ENCODE results near the gene NFYA.

NFYA gene

DNA sequence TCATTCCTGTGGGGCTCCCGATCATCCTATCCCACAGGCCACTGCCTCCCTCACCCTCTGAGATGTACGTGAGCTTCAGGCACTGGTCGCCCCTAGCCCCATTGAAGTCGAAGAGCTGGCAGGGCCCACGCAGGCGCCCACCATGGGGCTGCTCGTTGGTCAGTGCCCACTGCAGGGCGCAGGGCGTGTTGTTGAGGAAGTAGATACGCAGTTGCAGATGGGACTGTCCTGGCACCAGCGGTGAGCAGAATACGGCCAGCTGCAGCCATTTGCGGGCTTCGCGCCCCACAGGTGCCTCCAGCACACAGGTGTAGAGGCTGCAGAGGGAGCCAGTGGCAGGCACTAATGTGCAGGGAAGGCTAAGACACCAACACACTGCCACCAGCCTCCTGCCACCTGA, 39.9 kb upstream of the NFYA start:
- in situ Hi-C loops (cut with HindIII; ENCODE audit: low sequenced_read_pairs) = no loop called here
- no peak for DNase-seq (ENCODE audit: low read depth, low spot score)
- no peak overlapping the region for H3K4me3 ChIP-seq (ENCODE audit: low read depth, low read length)
- TF ChIP-seq, protein P1, sequence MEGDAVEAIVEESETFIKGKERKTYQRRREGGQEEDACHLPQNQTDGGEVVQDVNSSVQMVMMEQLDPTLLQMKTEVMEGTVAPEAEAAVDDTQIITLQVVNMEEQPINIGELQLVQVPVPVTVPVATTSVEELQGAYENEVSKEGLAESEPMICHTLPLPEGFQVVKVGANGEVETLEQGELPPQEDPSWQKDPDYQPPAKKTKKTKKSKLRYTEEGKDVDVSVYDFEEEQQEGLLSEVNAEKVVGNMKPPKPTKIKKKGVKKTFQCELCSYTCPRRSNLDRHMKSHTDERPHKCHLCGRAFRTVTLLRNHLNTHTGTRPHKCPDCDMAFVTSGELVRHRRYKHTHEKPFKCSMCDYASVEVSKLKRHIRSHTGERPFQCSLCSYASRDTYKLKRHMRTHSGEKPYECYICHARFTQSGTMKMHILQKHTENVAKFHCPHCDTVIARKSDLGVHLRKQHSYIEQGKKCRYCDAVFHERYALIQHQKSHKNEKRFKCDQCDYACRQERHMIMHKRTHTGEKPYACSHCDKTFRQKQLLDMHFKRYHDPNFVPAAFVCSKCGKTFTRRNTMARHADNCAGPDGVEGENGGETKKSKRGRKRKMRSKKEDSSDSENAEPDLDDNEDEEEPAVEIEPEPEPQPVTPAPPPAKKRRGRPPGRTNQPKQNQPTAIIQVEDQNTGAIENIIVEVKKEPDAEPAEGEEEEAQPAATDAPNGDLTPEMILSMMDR (IDR thresholded peaks at IDR 0.05; ENCODE audit: low read depth, low read length) = no peak

DNA sequence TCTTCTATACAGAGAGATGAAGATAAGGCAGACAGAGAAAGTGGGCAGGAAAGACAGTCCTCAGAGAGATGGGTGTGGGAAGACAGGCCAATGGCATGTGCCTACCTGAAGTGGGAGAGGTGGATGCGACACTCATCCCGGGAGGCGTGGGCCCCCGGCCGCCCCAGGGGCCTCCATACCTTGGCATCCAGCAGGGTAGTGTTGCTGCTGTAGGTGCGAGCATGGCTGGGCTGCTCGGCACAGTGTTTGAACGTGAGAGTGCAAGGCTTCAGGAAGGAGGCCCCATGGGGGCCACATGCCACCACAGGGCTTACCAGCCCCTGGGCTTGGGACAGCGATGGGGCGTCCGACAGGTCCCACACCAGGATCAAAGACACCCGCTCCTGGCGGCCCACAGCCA, 39.0 kb upstream of the NFYA start:
- in situ Hi-C loops (cut with HindIII; ENCODE audit: low sequenced_read_pairs) = no loop called here
- TF ChIP-seq, protein P1 (IDR thresholded peaks at IDR 0.05; ENCODE audit: low read depth, low read length) = no peak
- H3K4me3 ChIP-seq (ENCODE audit: low read depth, low read length) = no peak overlapping the region
- DNase-seq (ENCODE audit: low read depth, low spot score) = no peak

DNA sequence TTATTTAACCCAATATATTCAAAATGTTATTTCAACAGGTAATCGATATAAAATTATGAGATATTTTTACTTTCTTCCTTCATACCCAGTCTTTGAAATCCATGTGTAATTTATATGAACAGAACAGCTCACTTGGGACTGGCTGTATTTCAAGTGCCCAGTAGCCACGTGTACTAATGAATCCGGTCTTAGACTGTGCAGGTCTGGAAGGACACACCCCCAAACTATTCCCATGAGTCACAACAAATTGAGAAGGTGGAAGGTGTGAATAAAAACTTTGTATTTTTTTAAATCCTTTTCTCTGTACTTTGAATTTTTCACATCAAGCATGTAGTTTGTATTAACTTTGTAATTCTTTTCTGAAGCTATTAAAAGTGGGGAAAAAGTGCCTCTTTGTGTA, 36.6 kb upstream of the NFYA start:
- TF ChIP-seq, protein P1 (IDR thresholded peaks at IDR 0.05; ENCODE audit: low read depth, low read length) = no peak
- no peak overlapping the region for H3K4me3 ChIP-seq (ENCODE audit: low read depth, low read length)
- no peak for DNase-seq (ENCODE audit: low read depth, low spot score)
- in situ Hi-C loops (cut with HindIII; ENCODE audit: low sequenced_read_pairs) = no loop called here

GRCh38 chr6:41036601-41037000, 36.2 kb upstream of the NFYA start:
- TF ChIP-seq, protein P1 (IDR thresholded peaks at IDR 0.05; ENCODE audit: low read depth, low read length) = no peak
- DNase-seq (ENCODE audit: low read depth, low spot score) = no peak
- no peak overlapping the region for H3K4me3 ChIP-seq (ENCODE audit: low read depth, low read length)
- in situ Hi-C loops (cut with HindIII; ENCODE audit: low sequenced_read_pairs) = no loop called here

GRCh38 chr6:41037107-41037900, 35.5 kb upstream of the NFYA start:
- DNase-seq (ENCODE audit: low read depth, low spot score) = no peak
- TF ChIP-seq, protein P1 (IDR thresholded peaks at IDR 0.05; ENCODE audit: low read depth, low read length) = no peak
- no peak overlapping the region for H3K4me3 ChIP-seq (ENCODE audit: low read depth, low read length)
- in situ Hi-C loops (cut with HindIII; ENCODE audit: low sequenced_read_pairs) = no loop called here

DNA sequence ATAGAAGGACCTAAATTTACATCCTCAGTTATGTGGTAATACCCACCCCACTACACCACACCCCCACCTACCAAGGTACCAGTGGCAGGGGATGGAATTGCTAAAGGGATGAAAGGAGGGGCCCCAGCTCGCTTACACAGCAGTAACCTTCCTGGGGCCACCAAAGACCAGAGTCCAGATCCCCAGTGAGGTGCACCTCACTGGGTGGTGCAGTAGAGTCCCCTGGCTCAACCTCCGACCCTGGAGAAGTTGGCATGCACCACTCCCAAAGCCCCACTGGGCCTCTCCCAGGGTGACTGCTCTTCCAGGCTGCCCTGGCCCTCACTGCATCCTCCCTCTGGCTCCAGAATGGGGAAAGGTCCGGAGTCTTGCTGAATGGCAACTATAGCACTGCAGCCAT, 34.6 kb upstream of the NFYA start:
- DNase-seq (ENCODE audit: low read depth, low spot score) = no peak
- TF ChIP-seq, protein P1 (IDR thresholded peaks at IDR 0.05; ENCODE audit: low read depth, low read length) = no peak
- no peak overlapping the region for H3K4me3 ChIP-seq (ENCODE audit: low read depth, low read length)
- in situ Hi-C loops (cut with HindIII; ENCODE audit: low sequenced_read_pairs) = no loop called here

All from astrocyte of the spinal cord (primary cell).